Dendritic cell treated with granulocyte-macrophage colony-stimulating factor and Interleukin-4, amounts not matched to agents 40 ng/mL and 50 ng/mL, for 4 days (primary cell): ENCODE results near the gene OR5K1.

Experiments used
- H3K27ac Mint-ChIP-seq: one replicate; pipeline ENCODE4 v1.8.0; 2022; ENCODE audit warnings: mild to moderate bottlenecking, mixed read lengths
- H3K27me3 Mint-ChIP-seq: one replicate; pipeline ENCODE4 v1.8.0; 2022; ENCODE audit warnings: mild to moderate bottlenecking, mixed read lengths
- H3K36me3 Mint-ChIP-seq: one replicate; pipeline ENCODE4 v1.8.0; 2022; ENCODE audit warnings: low read depth, mixed read lengths
- H3K4me1 Mint-ChIP-seq: one replicate; pipeline ENCODE4 v1.8.0; 2022; ENCODE audit warnings: low read depth, mixed read lengths
- H3K4me3 Mint-ChIP-seq: one replicate; pipeline ENCODE4 v1.8.0; 2022; ENCODE audit warnings: mild to moderate bottlenecking, moderate library complexity, mixed read lengths
- H3K9me3 Mint-ChIP-seq: one replicate; pipeline ENCODE4 v1.8.0; 2022; ENCODE audit warnings: mixed read lengths
- intact Hi-C: fragments of 100-400 bp; cut with micrococcal nuclease; formaldehyde crosslinking; loops from one replicate; pipeline ENCODE4 v1.15.0; 2022

OR5K1 gene

DNA sequence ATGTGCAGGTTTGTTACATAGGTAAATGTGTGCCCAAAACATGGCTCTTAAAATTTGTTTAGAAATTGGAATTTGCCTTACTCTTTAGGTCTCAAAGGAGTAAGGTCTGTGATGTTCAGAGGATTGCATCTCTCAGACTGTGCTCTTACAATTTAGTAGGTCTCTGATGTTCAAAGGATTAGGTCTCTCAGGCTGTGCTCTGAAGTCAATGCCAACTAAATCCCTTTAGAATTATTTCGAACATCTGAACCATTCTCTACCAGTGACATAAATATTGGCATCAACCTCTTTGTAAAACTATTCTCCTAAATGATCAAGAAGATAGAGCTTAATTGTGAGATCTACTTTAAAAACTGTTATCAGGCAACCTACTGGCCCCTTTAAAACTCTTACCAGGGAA lies at the start of gene OR5K1:
OR5K1 (plus strand) TSS at position 301 of the 400 bp plus-strand sequence. CDS start 6,376 bp downstream, outside the sequence.
- H3K9me3 Mint-ChIP-seq, result no peaks in the 10 kb centered on the region
- intact Hi-C loops, result no loop called here

DNA sequence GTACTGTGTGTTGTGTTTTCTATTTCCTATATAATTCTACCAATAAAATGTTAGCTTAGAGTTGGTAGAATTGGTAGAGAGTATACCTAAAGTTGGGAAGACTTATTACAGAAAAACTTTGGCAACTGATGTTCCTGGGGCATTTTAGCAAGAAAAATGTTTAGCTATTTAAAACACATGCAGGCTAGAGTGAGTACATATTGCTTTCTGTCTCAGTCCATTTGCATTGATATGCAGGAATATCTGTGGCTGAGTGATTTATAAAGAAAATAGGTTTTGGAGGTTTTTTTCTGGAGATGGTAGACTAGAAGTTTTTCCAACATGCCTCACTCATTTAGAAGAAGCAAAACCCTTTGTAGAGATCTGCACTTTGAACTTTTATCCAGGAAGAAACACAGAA lies 30.4 kb upstream of the OR5K1 start:
- Mint-ChIP-seq H3K9me3 (peaks cover 42% of the 10 kb centered on the region), H3K27ac (no peak overlapping the region)
- intact Hi-C loops, result no loop called here

More for the DNA sequence above, at the start of gene OR5K1:
- Mint-ChIP-seq H3K27ac (no peak within 1 kb of the TSS), H3K4me1 (no peaks in the 10 kb centered on the region), H3K27me3 (no peaks in the 10 kb centered on the region), H3K4me3 (no peak within 1 kb of the TSS), H3K36me3 (no peaks in the 10 kb centered on the region)

DNA sequence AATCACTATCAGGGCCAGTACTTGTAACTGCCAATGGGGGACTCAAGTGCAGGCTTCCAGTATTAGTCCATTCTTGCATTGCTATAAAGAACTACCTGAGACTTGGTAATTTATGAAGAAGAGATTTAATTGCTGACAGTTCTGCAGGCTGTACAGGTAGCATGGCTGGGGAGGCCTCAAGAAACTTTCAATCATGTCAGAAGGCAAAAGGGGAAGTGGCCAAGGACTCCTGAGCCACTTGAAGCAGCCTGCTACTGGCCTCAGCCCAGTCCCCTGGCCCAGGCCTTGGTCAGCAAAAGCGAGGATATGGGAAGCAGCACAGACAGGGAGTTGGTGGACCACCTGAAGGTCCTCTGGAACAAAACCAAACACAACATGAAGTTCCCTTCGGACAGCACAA lies 29.2 kb upstream of the OR5K1 start:
- H3K27me3 Mint-ChIP-seq, result no peaks in the 10 kb centered on the region
- no peak overlapping the region for H3K4me3 Mint-ChIP-seq
- no peaks in the 10 kb centered on the region for H3K36me3 Mint-ChIP-seq
- no peak overlapping the region for H3K27ac Mint-ChIP-seq
- intact Hi-C loops, result no loop called here
- H3K4me1 Mint-ChIP-seq, result no peaks in the 10 kb centered on the region
- H3K9me3 Mint-ChIP-seq, result peaks cover 30% of the 10 kb centered on the region

More for the DNA sequence above, 30.4 kb upstream of the OR5K1 start:
- no peak overlapping the region for H3K4me3 Mint-ChIP-seq
- no peaks in the 10 kb centered on the region for H3K27me3 Mint-ChIP-seq
- no peaks in the 10 kb centered on the region for H3K36me3 Mint-ChIP-seq
- no peaks in the 10 kb centered on the region for H3K4me1 Mint-ChIP-seq

DNA sequence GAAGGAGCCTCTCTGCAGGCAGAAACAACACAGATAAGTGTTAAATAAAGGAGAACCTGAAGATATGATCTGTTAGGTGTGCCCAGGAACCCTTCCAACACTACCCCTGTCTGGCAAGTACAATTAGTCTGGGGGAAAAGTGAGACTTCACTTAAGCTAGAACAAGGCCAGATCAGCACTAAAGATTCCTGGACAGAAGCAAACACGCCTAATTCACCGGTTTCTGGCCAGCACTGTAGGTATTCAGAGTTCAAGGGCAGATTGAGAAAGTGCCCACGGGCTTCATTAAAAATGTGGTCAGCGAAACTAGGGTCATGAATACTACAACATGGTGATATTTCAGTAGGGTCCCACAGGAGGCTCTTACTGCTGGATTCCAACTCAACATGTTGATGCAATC lies 28.6 kb upstream of the OR5K1 start:
- intact Hi-C loops, result no loop called here
- Mint-ChIP-seq H3K36me3 (no peaks in the 10 kb centered on the region), H3K4me3 (no peak overlapping the region), H3K4me1 (no peaks in the 10 kb centered on the region), H3K27ac (no peak overlapping the region), H3K9me3 (peaks cover 23% of the 10 kb centered on the region), H3K27me3 (no peaks in the 10 kb centered on the region)

DNA sequence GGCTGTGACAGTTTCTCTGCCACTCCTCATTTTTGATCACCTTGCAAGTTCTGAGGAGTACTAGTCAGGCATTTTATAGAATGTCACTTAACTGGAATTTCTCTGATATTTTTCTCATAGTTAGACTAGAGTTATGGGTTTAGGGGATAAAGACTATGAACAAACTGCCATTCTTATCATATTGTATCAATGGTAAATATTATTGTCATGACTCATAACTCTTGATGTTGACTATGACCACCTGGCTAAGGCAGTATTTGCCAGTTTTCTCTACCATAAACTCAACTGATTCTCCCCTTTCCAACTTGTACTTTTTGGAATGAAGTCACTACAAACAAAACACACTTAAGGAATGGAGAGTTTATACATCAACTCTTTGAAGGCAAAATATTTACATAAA lies 22.7 kb upstream of the OR5K1 start:
- no peaks in the 10 kb centered on the region for H3K4me1 Mint-ChIP-seq
- intact Hi-C loops, result no loop called here
- H3K27ac Mint-ChIP-seq, result no peak overlapping the region
- no peaks in the 10 kb centered on the region for H3K9me3 Mint-ChIP-seq
- no peak overlapping the region for H3K4me3 Mint-ChIP-seq
- no peaks in the 10 kb centered on the region for H3K36me3 Mint-ChIP-seq
- H3K27me3 Mint-ChIP-seq, result no peaks in the 10 kb centered on the region

DNA sequence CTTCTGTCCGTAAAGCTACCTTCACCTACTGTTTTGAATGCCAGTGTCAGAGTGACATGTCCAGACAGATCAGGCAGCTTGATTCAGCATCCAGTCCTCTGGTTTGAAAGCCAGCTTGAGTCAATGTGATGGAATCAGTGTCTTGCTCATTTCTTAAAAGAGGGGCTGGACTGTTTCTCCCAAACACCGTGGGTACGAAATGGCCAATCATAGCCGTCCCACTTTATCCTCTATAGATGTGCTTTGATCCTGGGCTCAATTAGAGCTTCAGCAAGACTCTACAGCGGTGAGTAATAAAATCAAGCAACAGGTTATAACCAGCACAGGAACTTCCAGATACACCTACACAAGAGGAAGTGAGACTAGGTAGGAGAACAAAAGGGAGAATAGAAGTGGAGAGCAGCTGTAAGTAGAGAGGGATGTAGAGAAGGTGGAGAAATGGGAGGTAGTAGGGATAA lies 17.0 kb upstream of the OR5K1 start:
- H3K27ac Mint-ChIP-seq, result no peak overlapping the region
- H3K4me1 Mint-ChIP-seq, result no peaks in the 10 kb centered on the region
- no peaks in the 10 kb centered on the region for H3K36me3 Mint-ChIP-seq
- no peaks in the 10 kb centered on the region for H3K27me3 Mint-ChIP-seq
- intact Hi-C loops, result no loop called here
- H3K4me3 Mint-ChIP-seq, result no peak overlapping the region
- no peaks in the 10 kb centered on the region for H3K9me3 Mint-ChIP-seq

DNA sequence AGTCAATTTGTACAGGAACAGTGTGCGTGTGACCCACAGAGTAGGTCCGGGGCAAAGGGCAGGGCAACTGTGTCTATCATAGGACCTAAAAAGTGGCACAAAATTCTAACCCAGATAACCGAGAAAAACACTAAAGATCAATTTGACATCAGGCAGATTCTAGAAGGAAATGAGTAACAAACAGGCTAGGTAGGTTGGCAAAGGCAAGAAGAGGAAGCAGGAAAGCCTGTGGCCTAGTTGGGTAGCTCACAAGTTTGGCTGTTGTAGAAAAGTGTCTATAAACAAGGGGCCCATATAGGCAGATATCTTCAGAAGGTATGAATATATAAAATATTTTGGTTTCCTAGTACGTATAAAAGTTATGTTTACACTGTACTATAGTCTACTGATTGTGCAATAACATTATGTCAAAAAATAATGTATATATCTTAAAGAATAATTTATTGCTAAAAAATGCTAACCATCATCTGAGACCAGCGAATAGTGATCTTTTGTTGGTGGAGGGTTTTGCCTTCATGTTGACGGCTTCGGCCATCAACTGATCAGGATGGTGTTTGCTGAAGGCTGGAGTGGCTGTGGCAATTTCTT lies 13.3 kb upstream of the OR5K1 start:
- no peak overlapping the region for H3K27ac Mint-ChIP-seq
- no peaks in the 10 kb centered on the region for H3K9me3 Mint-ChIP-seq
- intact Hi-C loops, result no loop called here
- no peaks in the 10 kb centered on the region for H3K36me3 Mint-ChIP-seq
- H3K27me3 Mint-ChIP-seq, result no peaks in the 10 kb centered on the region
- H3K4me3 Mint-ChIP-seq, result no peak overlapping the region
- H3K4me1 Mint-ChIP-seq, result no peaks in the 10 kb centered on the region

DNA sequence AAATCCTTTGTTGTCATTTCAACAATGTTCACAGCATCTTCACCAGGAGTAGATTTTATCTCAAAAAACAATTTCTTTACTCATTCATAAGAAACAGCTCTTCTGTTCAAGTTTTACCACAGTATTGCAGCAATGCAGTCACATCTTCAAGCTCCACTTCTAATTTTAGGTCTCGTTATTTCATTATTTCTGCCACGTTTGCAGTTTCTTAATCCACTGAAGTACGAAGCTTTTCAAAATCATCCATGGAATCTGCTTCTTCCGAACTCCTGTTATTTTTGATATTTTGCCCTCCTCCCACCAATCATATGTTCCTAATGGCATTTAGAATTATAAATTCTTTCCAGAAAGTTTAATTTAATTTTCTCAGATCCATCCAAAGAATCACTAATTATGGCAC lies 12.6 kb upstream of the OR5K1 start:
- Mint-ChIP-seq H3K4me3 (no peak overlapping the region), H3K36me3 (no peaks in the 10 kb centered on the region), H3K27me3 (no peaks in the 10 kb centered on the region), H3K9me3 (no peaks in the 10 kb centered on the region), H3K27ac (no peak overlapping the region), H3K4me1 (no peaks in the 10 kb centered on the region)
- intact Hi-C loops, result no loop called here

DNA sequence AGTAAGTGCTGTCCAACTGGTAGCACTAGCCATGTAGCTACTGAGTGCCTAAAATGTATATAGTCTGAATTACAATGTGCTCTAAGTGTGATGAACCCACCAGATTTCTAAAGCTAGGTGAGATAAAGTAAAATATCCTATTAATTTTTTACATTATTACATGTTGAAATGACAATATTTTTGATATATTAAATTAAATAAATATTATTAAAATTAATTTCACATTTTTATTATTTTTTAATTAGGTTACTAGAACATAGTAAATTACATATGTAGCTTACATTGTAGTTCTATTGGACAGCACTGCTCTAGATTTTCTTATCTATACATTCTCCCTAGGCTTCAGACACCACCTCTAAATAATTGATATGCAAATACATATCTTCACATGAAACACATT lies 9.2 kb upstream of the OR5K1 start:
- Mint-ChIP-seq H3K9me3 (no peaks in the 10 kb centered on the region), H3K36me3 (no peaks in the 10 kb centered on the region), H3K27ac (no peak overlapping the region), H3K4me3 (no peak overlapping the region), H3K4me1 (no peaks in the 10 kb centered on the region), H3K27me3 (peaks cover 2% of the 10 kb centered on the region)
- intact Hi-C loops, result no loop called here

DNA sequence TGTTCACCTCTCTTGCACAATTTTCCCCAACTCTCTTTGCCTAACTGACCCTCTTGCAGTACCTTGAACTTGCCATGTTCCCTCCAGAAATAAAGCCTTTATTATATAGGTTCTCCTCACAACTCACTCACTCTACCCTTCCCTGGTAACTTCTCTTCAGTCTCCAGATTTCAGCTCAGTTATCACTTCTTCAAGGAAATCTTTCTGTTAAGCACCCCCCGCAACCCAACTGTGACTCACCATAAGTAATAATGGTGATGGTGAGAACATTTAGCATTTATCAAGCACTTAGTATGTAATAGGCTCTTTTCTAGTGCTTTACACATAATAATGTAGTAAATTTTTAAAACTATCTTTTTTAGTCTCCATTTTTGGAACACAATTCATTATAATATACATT lies 8.1 kb upstream of the OR5K1 start:
- H3K27ac Mint-ChIP-seq, result no peak overlapping the region
- no peaks in the 10 kb centered on the region for H3K4me1 Mint-ChIP-seq
- no peaks in the 10 kb centered on the region for H3K9me3 Mint-ChIP-seq
- H3K27me3 Mint-ChIP-seq, result peaks cover 2% of the 10 kb centered on the region
- no peak overlapping the region for H3K4me3 Mint-ChIP-seq
- intact Hi-C loops, result no loop called here
- no peaks in the 10 kb centered on the region for H3K36me3 Mint-ChIP-seq

DNA sequence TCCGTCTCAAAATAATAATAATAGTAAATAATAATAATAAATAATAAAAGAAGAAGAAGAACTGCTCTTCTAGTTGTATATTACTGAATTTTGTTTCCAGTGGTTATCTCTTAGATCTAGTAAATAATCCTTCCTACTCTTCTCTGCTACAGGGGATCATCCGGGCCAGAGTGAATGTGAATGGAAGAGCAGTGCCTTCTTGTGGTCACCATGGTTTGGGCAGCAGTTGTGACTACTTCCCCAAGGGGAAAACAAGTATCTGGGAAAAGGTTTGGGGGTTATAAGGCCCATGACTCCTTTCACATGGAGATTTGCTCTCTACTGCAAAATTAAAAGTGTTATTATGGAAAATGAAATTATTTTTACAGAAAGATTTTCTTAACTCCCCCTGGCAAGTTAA lies 5.5 kb upstream of the OR5K1 start:
- Mint-ChIP-seq H3K27ac (no peak overlapping the region), H3K4me3 (no peak overlapping the region), H3K36me3 (no peaks in the 10 kb centered on the region), H3K27me3 (peaks cover 2% of the 10 kb centered on the region), H3K4me1 (no peaks in the 10 kb centered on the region), H3K9me3 (no peaks in the 10 kb centered on the region)
- intact Hi-C loops, result no loop called here

DNA sequence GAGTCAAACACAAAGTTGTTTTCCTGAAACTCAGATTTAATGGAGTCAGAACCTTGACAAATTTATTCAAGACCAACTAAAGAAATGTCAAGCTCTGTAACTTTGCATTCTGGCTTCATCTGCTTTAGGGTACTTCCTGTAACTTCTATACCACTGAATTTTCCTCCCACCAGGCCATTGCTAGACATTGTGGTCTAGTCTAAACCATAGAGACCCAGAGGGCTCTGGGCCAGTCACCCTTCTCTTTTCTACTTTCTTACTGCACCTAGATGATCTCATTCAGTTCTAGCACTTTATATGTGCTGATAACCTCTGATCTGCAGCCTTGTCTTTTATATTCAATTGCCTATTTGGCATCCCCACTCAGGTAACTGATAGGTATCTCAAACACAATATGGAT lies 2.8 kb upstream of the OR5K1 start:
- H3K4me1 Mint-ChIP-seq, result no peaks in the 10 kb centered on the region
- no peak overlapping the region for H3K4me3 Mint-ChIP-seq
- H3K9me3 Mint-ChIP-seq, result no peaks in the 10 kb centered on the region
- no peak overlapping the region for H3K27ac Mint-ChIP-seq
- H3K27me3 Mint-ChIP-seq, result peaks cover 2% of the 10 kb centered on the region
- no peaks in the 10 kb centered on the region for H3K36me3 Mint-ChIP-seq
- intact Hi-C loops, result no loop called here

DNA sequence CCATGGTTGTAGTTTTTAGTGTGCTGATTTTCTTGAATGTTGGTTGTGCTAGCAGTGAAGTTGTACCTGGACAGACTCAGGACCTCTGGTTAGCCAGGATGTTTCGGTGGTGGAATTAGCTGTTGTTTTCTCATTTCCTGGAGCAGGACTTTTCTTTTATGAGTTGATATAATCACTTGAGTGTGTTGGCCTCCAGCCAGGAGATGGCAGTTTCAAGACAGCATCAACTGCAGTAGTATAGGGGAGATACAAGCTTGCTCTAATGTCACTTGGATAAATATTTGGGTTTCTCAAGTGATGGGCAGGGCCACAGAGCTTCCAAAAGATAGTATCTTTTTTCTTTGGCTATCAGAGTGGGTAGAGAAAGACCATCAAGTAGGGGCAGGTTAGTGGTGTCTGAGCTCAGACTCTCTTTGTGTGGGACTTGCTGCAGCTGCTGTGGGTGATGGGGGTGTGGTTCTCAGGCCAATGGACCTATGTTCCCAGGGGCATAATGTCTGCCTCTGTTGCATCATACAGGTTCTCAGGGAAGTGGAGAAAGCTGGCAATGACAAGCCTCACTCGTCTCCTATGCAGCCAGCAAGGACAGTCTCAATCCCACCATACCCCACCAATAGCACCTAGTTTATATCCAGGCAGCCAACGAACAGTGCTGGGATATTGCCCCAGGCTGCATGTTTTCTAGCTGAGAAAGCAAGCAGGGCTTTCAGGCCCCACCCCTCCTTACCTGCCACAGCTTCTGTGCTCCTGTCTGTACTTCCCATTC lies 19.9 kb downstream of the OR5K1 start:
- no peaks in the 10 kb centered on the region for H3K4me1 Mint-ChIP-seq
- intact Hi-C loops, result no loop called here
- no peak overlapping the region for H3K27ac Mint-ChIP-seq
- peaks cover 43% of the 10 kb centered on the region for H3K9me3 Mint-ChIP-seq
- H3K36me3 Mint-ChIP-seq, result no peaks in the 10 kb centered on the region
- H3K4me3 Mint-ChIP-seq, result no peak overlapping the region
- peaks cover 1% of the 10 kb centered on the region for H3K27me3 Mint-ChIP-seq

DNA sequence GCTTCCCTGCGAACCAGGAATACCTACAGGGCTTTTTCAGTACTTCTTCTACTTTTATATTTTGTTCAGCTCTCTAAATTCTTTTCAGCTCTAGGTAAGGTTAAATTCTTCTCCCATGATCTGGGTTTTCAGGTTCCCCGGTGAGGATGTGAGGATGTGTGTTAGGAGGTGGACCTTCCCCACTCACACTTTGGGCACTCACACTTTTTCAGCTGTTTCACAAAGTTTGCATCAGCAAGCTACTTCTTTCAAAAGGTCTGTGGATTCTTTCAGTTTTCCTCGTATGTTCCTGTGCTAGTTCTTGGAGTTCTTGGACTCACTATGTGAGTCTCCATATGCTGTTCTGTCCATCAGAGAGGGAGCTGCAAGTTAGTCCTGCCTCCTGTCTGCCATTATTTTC lies 20.6 kb downstream of the OR5K1 start:
- H3K4me3 Mint-ChIP-seq, result no peak overlapping the region
- H3K4me1 Mint-ChIP-seq, result no peaks in the 10 kb centered on the region
- peaks cover 1% of the 10 kb centered on the region for H3K27me3 Mint-ChIP-seq
- H3K9me3 Mint-ChIP-seq, result peaks cover 50% of the 10 kb centered on the region
- intact Hi-C loops, result no loop called here
- H3K36me3 Mint-ChIP-seq, result no peaks in the 10 kb centered on the region
- H3K27ac Mint-ChIP-seq, result no peak overlapping the region

DNA sequence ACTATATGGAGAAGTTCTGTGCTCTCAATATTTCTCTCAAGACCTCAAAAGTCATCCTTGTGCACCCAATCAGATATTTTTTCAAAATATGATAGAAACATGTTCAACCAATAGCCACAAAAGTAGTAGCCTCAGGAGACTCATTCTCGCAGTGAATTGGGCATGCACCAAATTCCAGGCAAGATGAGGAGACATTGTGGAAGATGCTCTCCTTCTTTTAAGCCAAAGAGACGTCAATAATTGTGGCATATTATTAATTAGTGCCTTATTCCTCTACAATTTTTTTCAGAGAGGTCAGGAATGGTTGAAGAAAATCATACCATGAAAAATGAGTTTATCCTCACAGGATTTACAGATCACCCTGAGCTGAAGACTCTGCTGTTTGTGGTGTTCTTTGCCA lies 34.4 kb downstream of the OR5K1 start, which contains the start of gene OR5K2:
OR5K2 (plus strand) TSS at position 301 of the 400 bp plus-strand sequence; CDS start at position 301, 0 bp downstream.
- no peaks in the 10 kb centered on the region for H3K9me3 Mint-ChIP-seq
- intact Hi-C loops, result no loop called here
- no peaks in the 10 kb centered on the region for H3K4me1 Mint-ChIP-seq
- no peak within 1 kb of the TSS for H3K4me3 Mint-ChIP-seq
- no peaks in the 10 kb centered on the region for H3K36me3 Mint-ChIP-seq
- peaks cover 1% of the 10 kb centered on the region for H3K27me3 Mint-ChIP-seq
- H3K27ac Mint-ChIP-seq, result no peak within 1 kb of the TSS
